Activated T-cell treated with anti-CD3 and anti-CD28 coated beads, Interleukin-2, amount 50 U/mL, for 1 hour (primary cell): ENCODE measurements around the gene TPM4.
A peak's percentile ranks its signal among the peaks of the same experiment; 100 is the strongest.
"Not testable (repeated sequence)": the region's sequence is repeated elsewhere in the genome, so short reads cannot be mapped to it uniquely, and the experiment has no call there.

Experiments
- DNase-seq: peaks from one replicate; pipeline ENCODE4 v3.0.0-alpha.2; 2020

Gene TPM4

DNA sequence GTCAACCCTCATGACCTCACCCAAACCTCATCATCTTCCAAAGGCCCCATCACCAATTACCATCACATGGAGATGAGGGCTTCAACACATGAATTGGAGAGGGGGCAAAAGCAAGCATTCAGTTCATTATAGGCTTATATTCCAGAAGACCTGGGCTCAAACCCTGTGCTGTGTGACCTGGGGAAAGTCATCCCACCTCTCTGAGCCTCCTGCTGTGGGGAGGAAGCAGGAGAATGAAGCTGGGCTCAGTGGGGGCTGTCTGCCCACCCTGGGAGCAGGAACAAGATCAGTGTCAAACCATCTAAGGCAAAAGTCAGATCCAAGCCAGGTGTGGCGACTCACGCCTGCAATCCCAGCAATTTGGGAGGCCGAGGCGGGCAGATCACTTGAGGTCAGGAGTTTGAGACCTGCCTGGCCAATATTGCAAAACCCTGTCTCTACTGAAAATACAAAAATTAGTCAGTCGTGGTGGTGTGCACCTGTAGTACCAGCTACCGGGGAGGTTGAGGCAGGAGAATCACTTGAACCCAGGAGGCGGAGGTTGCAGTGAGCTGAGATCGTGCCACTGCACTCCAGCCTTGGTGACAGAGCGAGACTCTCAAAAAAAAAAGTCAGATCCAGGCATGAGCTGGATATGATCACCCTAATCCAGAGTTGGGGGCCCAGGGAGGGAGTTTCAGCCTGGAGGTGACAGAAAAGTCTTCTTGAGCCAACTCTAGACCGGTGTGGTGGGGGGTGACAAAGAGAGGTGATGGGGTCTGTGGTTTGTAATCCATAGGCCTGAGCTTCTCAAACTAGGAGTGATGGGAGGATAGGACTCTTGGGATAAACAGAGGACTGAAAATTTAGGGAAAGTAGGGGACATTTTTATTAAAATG is 1.6 kb upstream of the TPM4 start:
- DNase-seq, result peak; percentile 20

DNA sequence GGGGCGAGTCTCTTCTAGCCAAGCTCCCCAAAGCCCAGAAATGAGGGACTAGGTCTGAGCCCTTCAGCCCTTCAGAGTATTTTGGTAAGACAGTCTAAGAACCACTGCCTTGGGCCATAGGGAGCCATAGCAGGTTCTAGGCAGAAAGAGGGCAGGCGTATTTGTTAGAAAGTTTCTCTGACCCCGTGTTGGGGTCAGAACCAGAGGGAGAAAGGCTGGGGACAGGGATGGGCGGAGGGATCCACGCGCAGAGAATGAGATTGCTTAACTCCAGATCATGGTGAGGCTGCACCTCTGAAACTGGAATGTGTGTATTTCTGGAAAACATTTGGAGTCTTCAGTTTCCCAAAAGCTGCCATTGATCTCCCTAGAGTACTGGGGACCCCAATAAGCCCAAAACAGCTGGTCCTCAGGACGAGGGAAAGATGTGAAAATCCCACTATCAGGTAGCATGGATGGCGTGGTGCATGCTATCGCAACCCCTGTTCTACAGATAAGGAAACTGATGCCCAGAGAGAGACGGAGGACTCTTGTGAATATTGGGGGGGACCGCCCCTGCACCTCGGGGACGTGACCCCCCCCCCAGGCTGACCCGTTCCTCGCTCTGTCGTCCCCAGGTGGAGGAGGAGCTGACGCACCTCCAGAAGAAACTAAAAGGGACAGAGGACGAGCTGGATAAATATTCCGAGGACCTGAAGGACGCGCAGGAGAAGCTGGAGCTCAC is 703 bp upstream of the TPM4 start:
- peak; percentile 19 for DNase-seq

DNA sequence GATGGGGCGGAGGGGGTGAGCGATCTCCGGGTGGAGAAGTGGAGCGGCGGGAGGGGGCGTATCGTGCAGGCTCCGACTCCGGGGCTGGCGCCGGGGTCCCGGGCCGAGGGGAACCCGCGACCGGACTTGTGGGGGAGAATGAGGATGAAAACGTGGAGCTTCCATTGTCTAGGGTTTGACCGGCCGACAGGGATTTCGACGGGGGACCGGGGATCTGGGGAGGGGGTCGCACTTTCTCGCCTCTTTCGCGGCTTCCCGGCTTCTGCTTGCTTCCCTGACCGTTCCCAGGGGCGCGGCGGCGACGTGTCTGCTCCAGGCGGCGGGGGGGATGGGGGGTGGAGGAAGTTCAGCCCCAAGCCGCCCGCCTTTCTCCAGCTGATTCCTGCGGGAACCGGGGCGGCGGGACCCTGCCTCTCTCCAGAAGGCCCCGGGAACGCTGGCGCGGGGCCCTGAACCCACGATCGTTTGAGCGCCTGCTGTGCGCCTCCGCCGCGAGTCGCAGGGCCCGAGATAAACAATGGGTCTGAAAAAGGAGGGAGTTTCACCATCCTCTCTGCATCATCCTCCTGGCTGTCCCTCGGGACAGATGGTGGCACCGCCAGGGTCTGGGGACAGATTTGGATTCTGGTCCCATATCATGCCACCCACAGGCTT is 790 bp downstream of the TPM4 start:
- peak; percentile 52 for DNase-seq

DNA sequence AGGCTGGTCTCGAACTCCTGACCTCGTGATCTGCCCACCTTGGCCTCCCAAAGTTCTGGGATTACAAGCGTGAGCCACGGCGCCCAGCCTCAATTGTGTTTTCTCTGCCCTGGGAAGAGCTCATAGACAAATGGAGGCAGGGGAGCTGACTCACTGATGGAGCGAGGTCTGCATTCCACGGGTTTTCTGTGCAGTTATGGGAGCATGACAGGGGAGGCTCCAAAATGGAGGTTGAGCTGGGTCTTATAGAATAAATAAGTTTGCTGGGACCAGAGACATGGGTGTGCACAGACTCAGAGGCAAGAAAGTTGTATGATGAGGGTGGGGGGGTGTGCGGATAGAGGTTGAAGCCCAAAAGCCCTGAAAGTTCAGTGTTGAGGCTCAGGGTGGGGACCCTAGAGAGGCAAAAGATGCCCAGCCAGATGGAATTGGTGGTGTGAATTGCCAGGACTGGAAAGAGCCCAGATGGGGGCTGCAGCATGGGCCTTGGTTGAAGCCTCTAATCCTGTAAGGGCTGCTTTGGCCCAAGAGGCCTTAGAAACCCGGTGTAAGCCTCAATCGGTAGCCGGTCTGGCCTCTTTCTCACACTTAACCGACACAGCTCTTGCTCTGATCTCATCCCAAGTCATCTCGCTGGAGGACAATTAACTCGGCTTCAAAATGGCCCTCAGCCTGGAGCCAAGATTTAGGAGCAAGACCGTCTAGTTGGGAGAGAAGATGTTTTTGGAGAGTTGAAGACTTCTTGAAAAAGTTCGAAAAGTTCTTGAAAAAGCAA is 1.9 kb downstream of the TPM4 start:
- DNase-seq, result peak; percentile 55

DNA sequence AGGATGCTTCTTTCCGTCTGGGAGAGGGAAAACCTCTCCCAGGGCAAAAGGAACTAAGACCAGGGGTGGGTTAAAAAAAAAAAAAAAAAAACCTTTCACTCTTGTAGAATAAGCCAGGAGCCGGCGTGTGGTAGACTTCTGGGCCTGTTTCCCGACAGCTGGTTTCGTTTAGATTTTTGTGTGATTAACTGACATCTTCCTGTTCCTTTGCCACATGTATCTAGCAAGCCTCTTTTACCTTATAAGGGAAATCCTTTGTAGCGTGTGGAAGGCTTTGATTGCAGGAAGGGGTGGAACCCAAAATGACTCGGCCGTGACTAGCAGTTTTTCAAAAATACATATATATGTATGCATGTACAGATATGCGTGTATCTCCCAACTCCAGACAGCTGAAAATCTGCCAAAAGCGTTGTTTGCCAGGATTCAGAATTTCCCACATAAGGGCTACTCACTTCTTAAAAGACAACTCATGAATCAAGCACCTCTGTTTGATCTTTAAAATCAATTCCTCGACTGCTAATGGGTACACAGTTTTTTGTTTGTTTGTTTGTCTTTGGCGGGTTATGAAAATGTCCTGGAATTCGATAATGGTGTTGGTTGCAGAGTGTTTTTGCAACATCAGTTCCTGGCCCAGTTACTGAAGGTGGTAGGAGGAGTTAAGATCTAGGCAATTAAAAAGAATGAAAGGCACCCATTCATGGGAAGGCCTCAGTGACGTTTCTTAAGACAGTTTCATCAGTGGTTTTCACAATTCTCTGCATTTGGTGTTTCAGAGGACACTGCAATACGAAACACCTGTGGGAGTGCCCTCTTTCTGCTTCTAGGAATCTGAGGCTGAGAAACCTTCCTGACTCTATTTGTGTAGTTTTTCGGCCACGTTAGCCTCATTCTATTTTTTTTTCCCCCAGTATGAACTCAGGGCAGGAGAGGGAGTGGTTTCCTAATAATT is 2.7 kb downstream of the TPM4 start:
- DNase-seq, result peak; percentile 59

DNA sequence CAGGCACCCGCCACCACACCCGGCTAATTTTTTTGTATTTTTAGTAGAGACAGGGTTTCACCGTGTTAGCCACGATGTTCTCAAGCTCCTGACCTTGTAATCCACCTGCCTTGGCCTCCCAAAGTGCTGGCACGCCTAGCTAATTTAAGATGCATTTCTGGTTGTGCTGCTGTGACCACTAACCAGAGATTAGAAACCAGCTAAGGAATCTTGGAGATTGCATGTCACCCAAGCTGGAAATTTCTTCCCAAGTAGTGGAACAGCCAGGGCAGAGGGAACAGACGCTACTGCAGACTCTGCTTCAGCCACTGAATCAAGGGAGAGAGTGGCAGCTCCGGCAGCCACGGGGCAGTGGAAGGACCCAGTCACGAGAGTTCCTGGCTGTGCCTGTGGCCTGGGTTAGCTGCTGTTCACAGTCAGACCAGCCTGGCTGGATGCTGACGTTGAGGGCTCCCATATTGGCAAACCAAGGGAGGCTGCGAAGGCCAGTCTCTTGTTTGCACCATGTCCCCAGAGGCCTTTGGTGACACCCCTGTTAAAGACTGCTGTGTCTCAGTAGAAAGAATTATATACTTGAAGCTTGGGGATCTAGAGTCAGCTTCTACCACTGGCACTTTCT is 7.9 kb downstream of the TPM4 start:
- DNase-seq, result no peak

DNA sequence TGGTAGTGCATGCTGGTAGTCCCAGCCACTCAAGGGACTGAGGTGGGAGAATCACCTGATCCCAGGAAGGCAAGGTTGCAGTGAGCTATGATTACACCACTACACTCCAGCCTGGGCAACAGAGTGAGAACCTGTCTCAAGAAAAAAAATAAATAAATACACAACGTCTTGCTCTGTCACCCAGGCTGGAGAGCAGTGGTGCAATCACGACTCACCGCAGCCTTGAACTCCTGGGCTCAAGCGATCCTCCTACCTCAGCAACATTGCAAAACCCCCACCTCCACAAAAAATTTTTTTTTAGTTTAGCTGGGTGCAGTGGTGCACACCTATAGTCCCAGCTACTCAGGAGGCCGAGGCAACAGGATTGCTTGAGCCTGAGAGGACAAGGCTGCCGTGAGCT is 8.8 kb downstream of the TPM4 start:
- DNase-seq, result no peak

DNA sequence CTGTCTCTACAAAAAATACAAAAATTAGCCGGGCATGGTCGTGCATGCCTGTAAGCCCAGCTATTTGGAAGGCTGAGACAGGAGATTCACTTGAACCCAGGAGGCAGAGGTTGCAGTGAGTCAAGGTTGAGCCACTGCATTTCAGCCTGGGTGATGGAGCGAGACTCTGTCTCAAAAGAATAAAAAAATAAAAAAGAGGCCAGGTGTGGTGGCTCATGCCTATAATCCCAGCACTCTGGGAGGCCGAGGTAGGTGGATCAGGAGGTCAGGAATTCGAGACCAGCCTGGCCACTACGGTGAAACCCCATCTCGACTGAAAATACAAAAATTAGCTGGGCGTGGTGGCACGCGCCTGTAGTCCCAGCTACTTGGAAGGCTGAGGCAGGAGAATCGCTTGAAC is 11.1 kb downstream of the TPM4 start:
- DNase-seq, result not testable (repeated sequence)

DNA sequence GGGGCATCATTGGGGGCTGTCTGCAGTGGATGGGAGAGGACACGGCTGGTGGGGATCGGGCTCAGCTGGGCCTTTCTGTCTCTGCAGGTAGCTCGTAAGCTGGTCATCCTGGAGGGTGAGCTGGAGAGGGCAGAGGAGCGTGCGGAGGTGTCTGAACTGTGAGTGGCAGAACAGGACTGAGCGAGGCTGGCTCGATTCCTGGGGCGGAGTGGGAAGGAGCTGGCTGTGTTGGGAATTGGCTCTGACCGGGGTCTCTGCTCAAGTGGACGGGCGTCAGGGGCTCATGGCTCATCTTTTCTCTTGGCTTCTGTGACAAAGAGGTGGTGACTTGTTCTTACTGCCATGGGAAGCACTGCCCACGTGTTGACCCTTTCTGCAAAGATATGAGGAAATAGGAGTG is 11.6 kb downstream of the TPM4 start:
- DNase-seq, result no peak

DNA sequence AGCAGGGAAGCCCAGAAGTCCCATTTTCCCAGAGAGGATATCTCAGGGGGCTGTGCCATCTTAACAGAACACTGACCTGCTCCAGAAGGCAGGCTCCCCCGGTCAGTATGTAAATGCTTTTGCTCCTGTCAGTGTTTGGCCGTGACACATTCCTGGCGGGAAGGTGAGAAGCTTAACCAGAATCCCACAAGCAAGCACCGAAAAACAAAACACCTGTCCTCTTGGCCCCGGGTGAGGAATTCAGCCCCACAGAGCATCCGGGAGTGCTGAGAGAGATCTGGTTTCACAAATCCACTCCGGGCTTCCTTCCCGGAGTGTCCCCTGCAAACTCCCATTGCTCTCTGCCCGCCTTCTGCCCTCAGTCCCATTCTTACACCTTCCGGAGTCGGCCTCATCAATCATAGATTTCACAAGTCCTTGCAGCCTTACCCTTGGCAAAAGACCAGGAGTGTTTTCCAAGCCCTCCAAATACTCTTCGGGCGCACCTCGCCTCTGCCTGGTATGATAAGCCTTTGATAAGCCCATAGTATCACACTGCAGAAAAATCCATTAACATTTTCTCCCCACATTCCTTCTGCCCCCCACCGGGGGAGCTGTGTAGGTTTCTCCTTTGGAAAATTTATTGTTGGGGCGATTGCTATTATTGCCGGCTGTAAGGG is 12.2 kb downstream of the TPM4 start:
- DNase-seq, result no peak

DNA sequence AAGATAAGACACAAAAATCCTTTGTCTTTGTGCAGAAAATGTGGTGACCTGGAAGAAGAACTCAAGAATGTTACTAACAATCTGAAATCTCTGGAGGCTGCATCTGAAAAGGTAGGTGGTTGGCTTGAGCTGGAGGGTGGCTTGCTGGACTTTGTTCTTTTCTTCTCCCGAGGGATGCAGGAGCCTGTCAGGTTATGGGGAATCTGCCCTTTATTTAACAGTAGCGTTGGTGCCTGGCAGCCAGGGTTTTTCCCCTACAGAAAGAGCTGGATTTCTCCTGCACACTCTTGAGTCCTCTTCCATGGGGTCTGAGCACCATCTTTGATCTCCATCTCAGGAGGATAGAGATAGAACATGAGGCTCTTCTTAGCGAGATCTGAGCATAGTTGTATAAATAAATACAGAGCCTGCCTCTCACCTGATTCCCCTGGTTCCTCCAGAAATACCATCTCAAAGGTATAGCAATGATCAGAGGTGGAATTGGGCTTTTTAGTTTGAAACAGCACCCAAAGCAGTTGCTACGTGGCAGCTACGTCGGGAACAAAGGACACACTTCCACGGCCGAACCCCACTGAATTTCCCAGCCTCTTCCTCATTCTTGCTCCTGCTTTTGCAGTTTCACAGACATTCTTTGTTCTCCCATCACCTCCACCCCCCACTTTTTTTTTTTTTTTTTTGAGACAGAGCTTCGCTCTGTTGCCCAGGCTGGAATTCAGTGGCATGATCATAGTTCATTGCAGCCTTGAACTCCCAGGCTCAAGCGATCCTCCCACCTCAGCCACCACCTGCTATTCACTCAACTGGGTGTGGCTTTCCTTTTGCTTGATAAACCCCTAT is 12.9 kb downstream of the TPM4 start:
- DNase-seq, result no peak

DNA sequence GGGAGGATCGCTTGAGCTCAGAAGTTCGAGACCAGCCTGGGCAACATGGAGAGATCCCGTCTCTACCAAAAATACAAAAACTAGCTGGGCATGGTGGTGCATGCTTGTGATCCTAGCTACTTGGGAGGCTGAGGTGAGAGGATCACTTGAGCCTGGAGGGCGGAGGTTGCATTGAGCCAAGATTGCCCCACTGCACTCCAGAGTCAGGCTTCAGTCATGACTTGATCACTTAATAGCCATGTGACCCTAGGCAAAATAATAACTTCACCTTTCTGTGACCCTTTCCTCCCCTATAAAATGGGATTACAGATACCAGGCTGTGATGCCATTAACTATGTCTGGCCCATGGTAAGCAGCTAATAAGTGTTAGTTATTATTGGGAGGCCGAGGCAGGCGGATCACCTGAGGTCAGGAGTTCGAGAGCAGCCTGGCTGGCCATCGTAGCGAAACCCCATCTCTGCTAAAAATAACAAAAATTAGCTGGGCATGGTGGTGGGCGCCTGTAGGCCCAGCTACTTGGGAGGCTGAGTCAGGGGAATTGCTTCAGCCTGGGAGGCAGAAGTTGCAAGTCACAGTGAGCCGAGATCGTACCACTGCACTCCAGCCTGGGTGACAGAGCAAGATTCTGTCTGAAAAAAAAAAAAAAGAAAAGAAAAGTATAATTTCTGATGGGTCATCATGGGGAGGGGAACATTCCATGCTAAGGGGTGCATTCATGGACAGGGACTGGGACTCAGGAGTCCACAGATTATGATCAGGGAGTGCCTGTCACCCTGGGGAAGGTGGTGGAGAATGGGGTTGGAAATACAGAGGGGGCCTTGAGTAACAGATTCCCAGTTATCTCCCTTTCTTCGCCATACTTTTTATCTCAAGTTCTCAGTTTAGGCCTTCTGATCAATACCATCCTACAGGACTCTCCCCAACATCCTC is 15.5 kb downstream of the TPM4 start:
- DNase-seq, result no peak

DNA sequence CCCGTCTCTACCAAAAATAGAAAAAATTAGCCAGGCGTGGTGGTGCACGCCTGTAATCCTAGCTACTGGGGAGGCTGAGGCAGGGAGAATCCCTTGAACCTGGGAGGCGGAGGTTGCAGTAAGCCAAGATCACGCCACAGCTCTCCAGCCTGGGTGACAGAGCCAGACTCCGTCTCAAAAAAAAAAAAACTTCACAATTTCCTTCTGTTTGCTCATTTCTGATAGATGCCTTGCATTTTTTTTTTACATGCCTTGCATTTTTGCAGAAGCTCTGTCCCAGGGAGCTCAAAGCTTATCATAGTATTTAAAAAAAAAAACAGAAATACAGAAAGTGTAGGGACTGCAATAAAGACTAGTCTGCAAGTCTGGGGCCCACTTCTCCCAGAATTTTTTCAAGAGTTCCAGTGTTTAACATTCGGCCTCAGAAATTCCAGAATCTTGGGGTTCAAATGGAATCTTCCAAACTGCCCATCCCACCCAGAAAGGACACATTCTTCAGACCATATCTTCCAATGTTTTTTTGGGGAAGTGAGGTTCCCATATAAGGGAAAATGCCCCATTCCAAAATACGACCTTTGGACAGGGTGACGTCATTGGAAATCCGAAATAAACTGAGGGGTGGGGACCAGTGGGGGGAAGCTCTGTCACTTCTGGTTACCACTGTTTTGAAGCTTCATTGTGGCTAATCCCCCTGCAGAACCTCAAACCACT is 18.2 kb downstream of the TPM4 start:
- no peak for DNase-seq

DNA sequence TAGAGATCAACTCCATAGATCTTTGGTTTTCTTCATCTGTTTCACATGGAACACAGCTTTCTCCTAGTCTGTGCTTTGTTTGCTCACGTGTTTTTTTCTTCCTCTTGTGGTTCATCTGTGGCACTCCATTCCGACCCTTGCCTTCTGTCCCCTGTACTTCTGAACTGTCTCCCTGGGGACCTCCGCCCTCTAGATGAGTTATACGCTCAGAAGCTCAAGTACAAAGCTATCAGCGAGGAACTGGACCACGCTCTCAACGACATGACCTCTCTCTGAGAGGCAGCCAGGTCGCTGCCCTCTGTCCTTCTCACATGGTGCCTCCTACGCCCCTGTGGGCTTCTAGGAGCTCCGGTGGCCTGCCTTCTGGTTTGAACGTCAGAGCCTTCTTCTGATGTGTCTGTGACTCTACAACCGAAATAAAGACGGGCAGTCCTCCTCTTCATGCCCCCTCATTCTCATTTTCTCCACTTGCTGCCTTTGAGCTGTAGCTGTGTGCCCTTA is 18.8 kb downstream of the TPM4 start:
- DNase-seq, result peak; percentile 44

DNA sequence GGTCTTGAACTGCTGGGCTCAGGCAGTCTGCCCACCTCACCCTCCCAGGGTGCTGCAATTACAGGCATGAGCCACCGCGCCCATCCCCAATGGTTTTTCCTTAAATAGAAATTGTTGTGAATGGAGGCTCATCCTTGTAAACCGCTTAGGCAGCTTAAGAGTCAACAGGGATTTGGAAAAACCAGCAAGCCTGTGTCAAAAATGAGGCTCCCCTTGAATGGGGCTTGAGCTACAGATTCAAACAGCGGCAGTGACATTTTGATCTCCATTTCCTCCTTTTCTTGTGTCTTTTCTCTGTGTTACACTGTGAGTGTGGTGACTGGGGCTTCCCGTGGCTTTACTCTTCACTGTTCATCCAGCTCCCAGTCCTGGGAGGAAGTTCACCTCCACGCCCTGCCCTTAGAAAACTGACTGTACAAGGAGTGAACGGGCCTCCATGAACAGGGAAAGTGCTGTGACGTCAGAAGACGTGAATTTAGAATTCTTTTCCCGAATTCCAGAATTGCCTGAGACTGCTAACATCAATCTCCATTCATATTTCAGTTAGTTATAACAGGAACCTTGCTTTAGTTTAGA is 20.1 kb downstream of the TPM4 start:
- DNase-seq, result no peak

DNA sequence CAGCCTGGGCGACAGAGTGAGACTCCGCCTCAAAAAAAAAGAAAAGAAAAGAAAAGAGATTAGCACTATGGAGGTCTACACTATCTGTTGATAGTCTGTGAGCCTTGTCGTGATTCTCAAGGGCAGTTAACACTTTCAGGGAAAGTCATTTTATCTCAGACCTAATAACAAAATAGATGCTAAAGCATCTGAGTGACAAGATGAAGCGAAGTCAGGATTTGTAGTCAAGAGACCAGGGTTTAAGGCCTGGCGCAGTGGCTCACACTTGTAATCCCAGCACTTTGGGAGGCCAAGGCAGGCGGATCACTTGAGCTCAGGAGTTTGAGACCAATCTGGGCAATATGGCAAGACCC is 22.1 kb downstream of the TPM4 start:
- no peak for DNase-seq

DNA sequence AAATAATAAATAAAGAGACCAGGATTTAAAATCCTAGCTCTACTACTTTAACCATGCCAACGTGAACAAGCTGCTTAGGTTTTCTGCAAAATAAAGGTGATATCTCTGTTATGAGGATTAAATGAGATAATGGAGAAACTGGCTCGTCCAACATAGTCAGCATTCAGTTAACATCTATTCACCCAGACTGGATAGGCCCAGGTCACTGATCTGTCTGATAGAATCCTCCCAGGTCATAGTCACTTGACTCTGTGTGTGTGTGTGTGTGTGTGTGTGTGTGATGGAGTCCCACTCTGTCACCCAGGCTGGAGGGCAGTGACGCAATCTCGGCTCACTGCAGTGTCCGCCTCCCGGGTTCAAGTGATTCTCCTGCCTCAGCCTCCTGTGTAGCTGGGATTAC is 22.5 kb downstream of the TPM4 start:
- DNase-seq, result no peak
